ENCODE measurements around the gene PADI4. TPM values are rescaled to one million over a fixed set of nuclear protein-coding genes. Genes with fewer than 3 reads are reported as not detected.

PADI4 gene
- total and polyA plus RNA-seq, 2 of the 4 experiments (the other 2 are of a cell fraction): not detected

- H2BK5ac ChIP-seq (ENCODE audit: low read depth, low read length, poor library complexity, severe bottlenecking): no peak overlapping the region
- no peak overlapping the region for H3K56ac ChIP-seq (ENCODE audit: extremely low read depth, insufficient read depth, low read length)
- H2AK5ac ChIP-seq (ENCODE audit: low read depth, low read length): no peak overlapping the region
- dilution Hi-C loops (cut with HindIII; ENCODE audit: low sequenced_read_pairs, unreplicated experiment): no loop called here
- no peak overlapping the region for H2AK9ac ChIP-seq (replicated peaks; ENCODE audit: low read depth, low read length, poor library complexity)
- TF ChIP-seq NFE2L2 (IDR thresholded peaks at IDR 0.05; ENCODE audit: low read depth, low read length) (no peak), RFX5 (IDR thresholded peaks at IDR 0.05; ENCODE audit: low read depth, low read length) (no peak), CTCF (conservative IDR thresholded peaks at IDR 0.05; ENCODE audit: low read depth, low read length) (no peak), MXI1 (IDR thresholded peaks at IDR 0.05; ENCODE audit: borderline replicate concordance, low read depth, low read length) (no peak), MAZ (IDR thresholded peaks at IDR 0.05; ENCODE audit: borderline replicate concordance, low read depth, low read length) (no peak), RCOR1 (IDR thresholded peaks at IDR 0.05; ENCODE audit: insufficient replicate concordance, low read length) (no peak), SMC3 (IDR thresholded peaks at IDR 0.05; ENCODE audit: low read depth, low read length) (no peak), POLR2A (IDR thresholded peaks at IDR 0.05; ENCODE audit: low read depth, low read length) (no peak), CHD1 (IDR thresholded peaks at IDR 0.05; ENCODE audit: low read depth, low read length) (no peak), BHLHE40 (IDR thresholded peaks at IDR 0.05; ENCODE audit: low read depth, low read length) (no peak), CEBPB (IDR thresholded peaks at IDR 0.05; ENCODE audit: low read depth, low read length) (no peak)
- POLR2A ChIA-PET (ENCODE audit: unreplicated experiment): no interaction called here
- no peaks in the 10 kb centered on the region for H3K79me1 ChIP-seq (ENCODE audit: low read depth in 1 of 2, low read length in 2 of 2)
- no peaks in the 10 kb centered on the region for H3K4me1 ChIP-seq (ENCODE audit: control insufficient read depth, insufficient read depth, low read length)
- ATAC-seq (ENCODE audit: low read depth) (no peak), DNase-seq (no peak)
- no peak overlapping the region for H3K4me3 ChIP-seq (ENCODE audit: insufficient read depth, low read depth, low read length)
- BruUV-seq (replicated peaks): no TSS peak
- H3K18ac ChIP-seq (ENCODE audit: low read depth, low read length): no peak overlapping the region
- no peak overlapping the region for H2BK120ac ChIP-seq (ENCODE audit: low read depth, low read length)
- no peak overlapping the region for H3K14ac ChIP-seq (replicated peaks; ENCODE audit: low read depth, low read length)
- WGBS, 2 experiments (ENCODE audit: extremely low coverage in 2 of 2, insufficient read length in 1 of 2): 54% methylated on average over 4 of the region's 6 CpGs; no CpG with 5 or more reads in 1 of the 2 experiments
- in situ Hi-C loops (cut with MboI; ENCODE audit: low sequenced_read_pairs): no loop called here
- CTCF ChIA-PET: no interaction called here
- H3K9me3 ChIP-seq (ENCODE audit: control insufficient read depth, insufficient read depth, low read length): peaks cover 12% of the 10 kb centered on the region
- no peak overlapping the region for H2AFZ ChIP-seq (replicated peaks; ENCODE audit: low read length, poor library complexity)
- no peaks in the 10 kb centered on the region for H3K9me1 ChIP-seq (ENCODE audit: insufficient read depth, low read length)
- no peak overlapping the region for H3K4me2 ChIP-seq (ENCODE audit: low read depth, low read length)
- no peak overlapping the region for H3K23ac ChIP-seq (ENCODE audit: low read depth, low read length)
- no peak overlapping the region for H4K5ac ChIP-seq (ENCODE audit: low read depth, low read length)
- no peak overlapping the region for H3K4ac ChIP-seq (ENCODE audit: low read depth, low read length)
- H4K8ac ChIP-seq (ENCODE audit: low read depth in 2 of 2, low read length in 2 of 2): no peak overlapping the region
- H3K36me3 ChIP-seq (ENCODE audit: control insufficient read depth, insufficient read depth, low read length): no peaks in the 10 kb centered on the region
- H2BK20ac ChIP-seq (ENCODE audit: low read depth, low read length): no peak overlapping the region
- no peak overlapping the region for H3K27ac ChIP-seq (ENCODE audit: insufficient read depth, low read length)
- intact Hi-C loops (cut with micrococcal nuclease): no loop called here
- no peaks in the 10 kb centered on the region for H4K20me1 ChIP-seq (ENCODE audit: insufficient read depth, low read length)
- peaks cover 33% of the 10 kb centered on the region for H3K27me3 ChIP-seq (ENCODE audit: control insufficient read depth, insufficient read depth, low read length)
- no peak overlapping the region for H4K91ac ChIP-seq (ENCODE audit: insufficient read depth, low read depth, low read length)
- no peak overlapping the region for H2BK15ac ChIP-seq (ENCODE audit: low read depth, low read length)
- H3K9ac ChIP-seq (ENCODE audit: low read depth, low read length): no peak overlapping the region
These were observed 3.2 kb upstream of the PADI4 start for GRCh38 chr1:17304826-17305175.

Data from IMR-90 (cell line).